ENCODE measurements around the gene OR10A6. TPM values are rescaled to one million over a fixed set of nuclear protein-coding genes. Genes with fewer than 3 reads are reported as not detected.

Gene OR10A6
- total RNA-seq, 2 donors from 2014 or later: not detected

- TF ChIP-seq POLR2AphosphoS5 (IDR thresholded peaks at IDR 0.05) (no peak), CTCF (IDR thresholded peaks at IDR 0.05) (no peak), POLR2A (IDR thresholded peaks at IDR 0.05) (no peak)
- Histone ChIP-seq H3K4me1 (replicated peaks) (no peaks in the 10 kb centered on the region), H3K27ac (no peak within 1 kb of the TSS), H3K9me3 (no peaks in the 10 kb centered on the region), H3K36me3 (no peaks in the 10 kb centered on the region), H3K27me3 (replicated peaks; ENCODE audit: insufficient read depth) (no peaks in the 10 kb centered on the region), H3K4me3 (no peak within 1 kb of the TSS)
- no peak for DNase-seq (ENCODE audit: low spot score)
- intact Hi-C loops (cut with DNase I): no loop called here
- 91% methylated on average over 2 of the region's 2 CpGs for WGBS
Observed at GRCh38 chr11:7941608-7942007, 10.5 kb upstream of the OR10A6 start, which contains the start of gene OR10A3. TSS of gene OR10A3 (minus strand) at chr11:7941708. CDS start at chr11:7939520, 2,188 bp downstream.

GRCh38 chr11:7941146-7941545 lies 10.1 kb upstream of the OR10A6 start:
- no peak for TF ChIP-seq POLR2AphosphoS5 (IDR thresholded peaks at IDR 0.05)
- TF ChIP-seq CTCF (IDR thresholded peaks at IDR 0.05): no peak
- TF ChIP-seq POLR2A (IDR thresholded peaks at IDR 0.05): no peak
- Histone ChIP-seq H3K27ac (no peak overlapping the region), H3K27me3 (replicated peaks; ENCODE audit: insufficient read depth) (no peaks in the 10 kb centered on the region), H3K36me3 (no peaks in the 10 kb centered on the region), H3K4me1 (replicated peaks) (no peaks in the 10 kb centered on the region), H3K9me3 (no peaks in the 10 kb centered on the region), H3K4me3 (no peak overlapping the region)
- intact Hi-C loops (cut with DNase I): no loop called here
- WGBS: 48% methylated on average over 5 of the region's 5 CpGs
- DNase-seq (ENCODE audit: low spot score): no peak

- DNase-seq (ENCODE audit: low spot score): no peak
- Histone ChIP-seq H3K4me1 (replicated peaks) (no peaks in the 10 kb centered on the region), H3K27me3 (replicated peaks; ENCODE audit: insufficient read depth) (no peaks in the 10 kb centered on the region)
Observed at GRCh38 chr11:7936615-7937014, 5.5 kb upstream of the OR10A6 start.

GRCh38 chr11:7927635-7928034 lies 3.4 kb downstream of the OR10A6 start:
- Histone ChIP-seq H3K4me3 (no peak overlapping the region), H3K9me3 (no peaks in the 10 kb centered on the region), H3K27ac (no peak overlapping the region), H3K36me3 (no peaks in the 10 kb centered on the region), H3K27me3 (replicated peaks; ENCODE audit: insufficient read depth) (no peaks in the 10 kb centered on the region), H3K4me1 (replicated peaks) (no peaks in the 10 kb centered on the region)
- TF ChIP-seq CTCF (IDR thresholded peaks at IDR 0.05) (no peak), POLR2AphosphoS5 (IDR thresholded peaks at IDR 0.05) (no peak), POLR2A (IDR thresholded peaks at IDR 0.05) (no peak)
- WGBS: 87% methylated on average over 6 of the region's 6 CpGs
- intact Hi-C loops (cut with DNase I): no loop called here
- no peak for DNase-seq (ENCODE audit: low spot score)

More at GRCh38 chr11:7936615-7937014, 5.5 kb upstream of the OR10A6 start:
- WGBS: 21% methylated on average over 1 of the region's 1 CpG
- intact Hi-C loops (cut with DNase I): no loop called here
- H3K36me3 ChIP-seq: no peaks in the 10 kb centered on the region
- H3K27ac ChIP-seq: no peak overlapping the region
- no peak for TF ChIP-seq POLR2AphosphoS5 (IDR thresholded peaks at IDR 0.05)
- no peak for TF ChIP-seq CTCF (IDR thresholded peaks at IDR 0.05)
- TF ChIP-seq POLR2A (IDR thresholded peaks at IDR 0.05): no peak
- no peaks in the 10 kb centered on the region for H3K9me3 ChIP-seq
- no peak overlapping the region for H3K4me3 ChIP-seq

GRCh38 chr11:7924536-7924935 lies 6.5 kb downstream of the OR10A6 start:
- no peaks in the 10 kb centered on the region for H3K4me1 ChIP-seq (replicated peaks)
- intact Hi-C loops (cut with DNase I): no loop called here
- no peak for DNase-seq (ENCODE audit: low spot score)
- H3K27me3 ChIP-seq (replicated peaks; ENCODE audit: insufficient read depth): no peaks in the 10 kb centered on the region
- WGBS: 67% methylated on average over 2 of the region's 2 CpGs
- H3K9me3 ChIP-seq: no peaks in the 10 kb centered on the region
- no peak overlapping the region for H3K27ac ChIP-seq
- no peak overlapping the region for H3K4me3 ChIP-seq
- no peak for TF ChIP-seq CTCF (IDR thresholded peaks at IDR 0.05)
- no peak for TF ChIP-seq POLR2AphosphoS5 (IDR thresholded peaks at IDR 0.05)
- no peak for TF ChIP-seq POLR2A (IDR thresholded peaks at IDR 0.05)
- no peaks in the 10 kb centered on the region for H3K36me3 ChIP-seq
